HUES6 (cell line): ENCODE results near the gene SPATA2.
"Not testable (repeated sequence)": the region's sequence is repeated elsewhere in the genome, so short reads cannot be mapped to it uniquely, and the experiment has no call there.

Source experiments
- H3K27ac ChIP-seq: 2 replicates; pipeline ENCODE4 v1.7.0; 2013; ENCODE audit warnings: low read depth, mild to moderate bottlenecking, low read length, inconsistent platforms
- H3K27me3 ChIP-seq: 2 replicates; pipeline ENCODE4 v1.6.1; 2013; ENCODE audit warnings: low read length; ENCODE audit not compliant: control insufficient read depth, insufficient read depth
- H3K36me3 ChIP-seq: 2 replicates; pipeline ENCODE4 v1.6.1; 2013; ENCODE audit warnings: low read length; ENCODE audit not compliant: control insufficient read depth, insufficient read depth
- H3K4me1 ChIP-seq: 2 replicates; pipeline ENCODE4 v1.6.1; 2013; ENCODE audit warnings: low read length; ENCODE audit not compliant: control insufficient read depth, insufficient read depth
- H3K4me3 ChIP-seq: 2 replicates; pipeline ENCODE4 v1.5.1; 2013; ENCODE audit warnings: low read depth, low read length
- H3K9ac ChIP-seq: one replicate; pipeline ENCODE4 v1.6.1; 2013; ENCODE audit warnings: mild to moderate bottlenecking, low read length
- H3K9me3 ChIP-seq: 2 replicates; pipeline ENCODE4 v1.6.1; 2013; ENCODE audit warnings: low read depth, low read length; ENCODE audit not compliant: control insufficient read depth, insufficient read depth

The SPATA2 gene

GRCh38 chr20:49862607-49863200, 52.6 kb downstream of the SPATA2 start:
- Histone ChIP-seq H3K27ac (no peak overlapping the region), H3K4me1 (peaks cover 16% of the 10 kb centered on the region), H3K27me3 (no peaks in the 10 kb centered on the region), H3K36me3 (peaks cover 8% of the 10 kb centered on the region), H3K9ac (no peak overlapping the region), H3K9me3 (no peaks in the 10 kb centered on the region), H3K4me3 (no peak overlapping the region)

DNA sequence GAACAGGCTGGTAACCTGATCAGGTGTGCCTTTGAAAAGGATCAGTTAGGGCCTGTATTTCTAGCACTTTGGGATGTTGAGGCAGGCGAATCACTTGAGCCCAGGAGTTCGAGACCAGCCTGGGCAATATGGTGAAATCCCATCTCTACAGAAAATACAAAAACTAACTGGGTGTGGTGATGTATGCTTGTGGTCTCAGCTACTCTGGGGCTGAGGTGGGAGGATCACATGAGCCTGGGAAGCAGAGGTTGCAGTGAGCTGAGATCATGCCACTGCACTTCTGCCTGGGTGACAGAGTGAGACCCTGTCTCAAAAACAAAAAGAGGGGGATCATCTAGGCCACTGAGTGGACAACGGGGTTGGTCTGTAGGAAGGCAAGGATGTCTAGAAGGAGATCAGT, 54.1 kb downstream of the SPATA2 start:
- Histone ChIP-seq H3K9ac (peak overlapping the region; percentile 4), H3K4me1 (peaks cover 11% of the 10 kb centered on the region; the same call in 1 of the 2 replicates)
- H3K27ac ChIP-seq, result not testable (repeated sequence)

GRCh38 chr20:49859807-49860206, 55.5 kb downstream of the SPATA2 start:
- H3K9ac ChIP-seq, result no peak overlapping the region
- no peak overlapping the region for H3K27ac ChIP-seq
- H3K36me3 ChIP-seq, result peaks cover 9% of the 10 kb centered on the region; the same call in 1 of the 2 replicates
- H3K27me3 ChIP-seq, result no peaks in the 10 kb centered on the region
- H3K4me3 ChIP-seq, result no peak overlapping the region
- peaks cover 11% of the 10 kb centered on the region; the same call in 1 of the 2 replicates for H3K4me1 ChIP-seq
- H3K9me3 ChIP-seq, result no peaks in the 10 kb centered on the region

More for the DNA sequence above, 54.1 kb downstream of the SPATA2 start:
- not testable (repeated sequence) for H3K9me3 ChIP-seq, H3K36me3 ChIP-seq, H3K4me3 ChIP-seq, H3K27me3 ChIP-seq

DNA sequence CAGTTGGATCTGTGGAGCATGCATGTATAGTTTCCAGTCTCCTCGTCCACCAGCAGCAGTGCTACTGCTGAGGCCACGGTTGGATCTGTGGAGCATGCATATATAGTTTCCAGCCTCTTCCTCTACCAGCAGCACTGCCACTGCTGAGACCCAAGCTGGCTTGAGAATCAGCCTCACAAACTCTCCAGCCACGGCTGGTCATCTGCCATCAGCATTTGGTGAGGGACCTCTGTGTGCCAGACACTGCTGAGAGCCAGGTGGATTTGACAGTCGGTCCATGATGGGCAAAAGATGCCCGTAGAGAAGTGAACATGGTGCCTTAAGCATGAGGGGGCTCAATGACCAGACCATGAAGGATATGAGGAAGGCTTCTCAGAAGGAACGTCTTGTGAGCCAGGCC, 56.3 kb downstream of the SPATA2 start:
- H3K36me3 ChIP-seq, result peaks cover 9% of the 10 kb centered on the region; the same call in 1 of the 2 replicates
- H3K27me3 ChIP-seq, result no peaks in the 10 kb centered on the region
- no peak overlapping the region for H3K4me3 ChIP-seq
- no peaks in the 10 kb centered on the region for H3K9me3 ChIP-seq
- no peak overlapping the region for H3K9ac ChIP-seq
- no peak overlapping the region for H3K27ac ChIP-seq
- peaks cover 13% of the 10 kb centered on the region for H3K4me1 ChIP-seq

DNA sequence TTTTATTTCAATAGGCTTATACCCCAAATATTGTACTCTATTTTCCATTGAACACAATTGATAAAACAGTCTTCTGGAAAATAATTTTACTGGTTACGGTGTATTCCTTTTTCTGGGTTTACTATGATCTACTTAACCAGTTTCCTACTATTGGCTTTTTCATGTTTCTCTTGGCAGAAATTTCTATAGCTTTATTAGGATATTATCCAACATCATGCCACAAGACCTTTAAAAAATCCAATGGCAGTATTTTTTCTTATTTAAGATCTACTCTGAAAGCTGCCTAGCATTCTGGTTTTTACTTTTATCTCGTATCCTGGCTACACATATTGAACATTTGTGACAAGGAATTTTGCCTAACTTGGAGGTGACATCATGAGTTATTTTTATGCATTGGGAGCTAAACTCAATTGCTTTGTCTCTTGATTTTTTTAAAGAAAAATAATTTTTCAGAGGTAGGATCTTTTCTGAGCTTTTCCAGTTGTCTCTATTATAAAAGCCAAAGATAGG, 57.2 kb downstream of the SPATA2 start:
- Histone ChIP-seq H3K27me3 (no peaks in the 10 kb centered on the region), H3K36me3 (peaks cover 9% of the 10 kb centered on the region; the same call in 1 of the 2 replicates), H3K9me3 (no peaks in the 10 kb centered on the region), H3K4me1 (peaks cover 22% of the 10 kb centered on the region), H3K27ac (no peak overlapping the region), H3K9ac (no peak overlapping the region), H3K4me3 (no peak overlapping the region)

- Histone ChIP-seq H3K36me3 (peaks cover 9% of the 10 kb centered on the region; the same call in 1 of the 2 replicates), H3K27me3 (no peaks in the 10 kb centered on the region), H3K27ac (no peak overlapping the region), H3K9ac (no peak overlapping the region), H3K9me3 (no peaks in the 10 kb centered on the region), H3K4me1 (peaks cover 25% of the 10 kb centered on the region), H3K4me3 (no peak overlapping the region)
Measured at GRCh38 chr20:49856904-49857303, 58.4 kb downstream of the SPATA2 start.

DNA sequence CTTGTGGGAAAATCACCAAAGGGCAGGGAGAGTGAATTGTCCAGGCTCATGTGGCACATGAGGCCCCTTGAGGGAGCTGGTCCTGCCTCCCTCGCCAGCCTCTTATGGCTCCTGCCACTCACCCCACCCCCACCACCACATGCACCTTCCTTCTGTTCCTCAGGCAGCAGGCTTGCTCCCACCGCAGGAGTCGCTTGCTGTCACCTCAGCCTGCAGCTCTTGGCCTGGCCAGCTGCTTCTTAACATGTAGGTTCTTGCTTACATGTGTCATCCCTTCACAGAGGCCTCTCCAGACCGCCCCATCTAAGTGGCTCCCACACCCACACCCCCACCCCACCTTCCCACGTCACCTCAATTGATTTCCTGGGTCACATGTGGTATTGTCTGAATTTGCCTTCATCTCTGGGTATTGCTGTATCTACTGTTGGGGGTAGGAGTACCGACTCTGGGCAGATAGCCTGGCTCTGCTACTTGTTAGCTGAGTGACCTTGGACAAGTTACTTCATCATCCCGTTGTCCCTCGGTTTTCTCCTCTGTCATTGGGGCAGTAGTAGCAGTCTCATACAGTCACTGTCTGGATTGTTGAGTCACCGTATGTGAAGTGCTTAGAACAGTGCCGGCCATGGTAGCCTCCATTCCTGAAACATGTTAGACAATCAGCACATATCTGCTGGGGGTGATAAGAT, 61.0 kb downstream of the SPATA2 start:
- no peak overlapping the region for H3K27ac ChIP-seq
- no peak overlapping the region for H3K9ac ChIP-seq
- H3K27me3 ChIP-seq, result no peaks in the 10 kb centered on the region
- no peak overlapping the region for H3K4me3 ChIP-seq
- H3K9me3 ChIP-seq, result no peaks in the 10 kb centered on the region
- H3K4me1 ChIP-seq, result peaks cover 24% of the 10 kb centered on the region
- H3K36me3 ChIP-seq, result peaks cover 9% of the 10 kb centered on the region; the same call in 1 of the 2 replicates

- Histone ChIP-seq H3K9ac (no peak overlapping the region), H3K27ac (no peak overlapping the region), H3K27me3 (no peaks in the 10 kb centered on the region)
Measured at GRCh38 chr20:49853640-49854039, 61.7 kb downstream of the SPATA2 start.

More at GRCh38 chr20:49853640-49854039, 61.7 kb downstream of the SPATA2 start:
- Histone ChIP-seq H3K4me1 (peaks cover 31% of the 10 kb centered on the region), H3K4me3 (no peak overlapping the region), H3K36me3 (peaks cover 7% of the 10 kb centered on the region), H3K9me3 (no peaks in the 10 kb centered on the region)
